Muscle of back (tissue), 11 donors: ENCODE data around the gene SPTLC2. TPM values are rescaled to one million over a fixed set of nuclear protein-coding genes. Genes with fewer than 3 reads are reported as not detected.
A peak's percentile ranks its signal among the peaks of the same experiment; 100 is the strongest.
"Not testable (repeated sequence)": the region's sequence is repeated elsewhere in the genome, so short reads cannot be mapped to it uniquely, and the experiment has no call there.

Experiments
- DNase-seq, 3 donors: peaks; one replicate each; pipeline versions ENCODE4 v3.0.0 to v3.0.0-alpha.2; 2013
- polyA plus RNA-seq, 10 donors: library from polyadenylated mRNA; unstranded; fragments of 120-200 nt; gene quantifications; one replicate each; pipeline ENCODE4 v1.2.1, GENCODE V29; 2013; ENCODE audit not compliant: insufficient read length in 10 of 10

The SPTLC2 gene
- polyA plus RNA-seq, 10 donors: 13.9 to 21.8 (median 19.5) TPM

DNA sequence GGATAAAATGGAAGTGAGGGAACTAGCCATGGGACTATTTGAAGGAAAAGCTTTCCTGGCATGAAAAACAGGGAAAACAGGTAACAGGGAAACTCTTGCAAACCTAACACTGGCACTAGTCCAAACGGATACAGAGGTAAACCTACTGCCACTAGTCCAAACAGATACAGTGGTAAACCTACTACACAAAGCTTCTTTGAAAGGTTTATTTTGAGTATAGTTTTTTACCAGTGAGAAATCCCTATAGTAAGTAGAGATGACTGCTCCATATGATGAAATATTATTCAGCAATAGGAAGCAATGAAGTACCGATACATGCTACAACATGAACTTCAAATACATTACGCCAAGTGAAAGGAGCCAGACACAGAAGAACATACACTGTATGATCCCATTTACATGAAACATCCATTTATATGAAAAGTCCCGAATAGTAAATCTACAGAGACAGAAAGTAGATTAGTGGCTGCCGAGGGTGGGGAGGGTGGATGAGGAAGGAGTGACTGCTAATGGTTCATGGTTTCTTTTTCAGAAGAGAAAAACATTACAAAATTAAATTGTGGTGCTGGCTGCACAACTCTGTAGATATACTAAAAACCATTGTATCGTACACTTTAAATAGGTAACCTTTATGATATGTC lies 25.5 kb downstream of the SPTLC2 start:
- DNase-seq: no peak

DNA sequence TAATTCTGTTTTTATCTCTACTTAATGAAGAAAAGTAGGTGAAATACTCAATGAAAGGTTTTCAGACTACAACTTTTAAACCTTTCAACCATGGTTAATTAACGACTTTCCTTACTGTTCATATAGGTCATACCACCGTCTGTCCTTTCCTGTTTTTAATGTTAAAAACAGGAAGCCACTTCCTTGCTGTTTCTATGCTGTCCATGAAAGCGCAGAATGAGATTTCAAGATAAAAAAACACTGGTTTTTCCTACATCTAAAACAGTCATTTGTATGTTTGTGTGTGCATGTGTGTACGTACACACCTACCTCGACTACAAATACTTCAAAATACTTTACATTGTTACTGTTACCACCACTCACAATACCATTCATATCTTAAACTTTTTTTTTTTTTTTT lies 27.3 kb downstream of the SPTLC2 start:
- DNase-seq: no peak

DNA sequence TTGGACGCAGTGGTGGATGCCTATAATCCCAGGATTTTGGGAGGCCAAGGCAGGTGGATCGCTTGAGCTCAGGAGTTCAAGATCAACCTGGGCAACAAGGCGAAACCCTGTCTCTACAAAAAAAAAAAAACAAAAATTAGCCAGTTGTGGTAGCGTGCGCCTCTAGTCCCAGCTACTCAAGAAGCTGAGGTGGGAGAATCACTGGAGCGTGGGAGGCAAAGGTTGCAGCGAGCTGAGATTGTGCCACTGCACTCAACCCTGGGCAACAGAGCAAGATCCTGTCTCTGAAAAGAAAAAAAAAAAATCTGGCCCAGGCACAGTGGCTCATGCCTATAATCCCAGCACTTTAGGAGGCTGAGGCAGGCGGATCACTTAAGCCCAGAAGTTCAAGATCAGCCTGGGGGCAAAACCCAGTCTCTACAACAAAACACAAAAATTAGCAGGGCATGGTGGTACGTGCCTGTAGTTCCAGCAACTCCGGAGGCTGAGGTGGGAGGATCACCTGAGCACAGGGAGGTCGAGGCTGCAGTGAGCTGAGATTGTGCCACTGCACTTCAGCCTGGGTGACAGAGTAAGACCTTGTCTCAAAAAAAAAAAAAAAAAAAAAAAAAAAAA lies 27.9 kb downstream of the SPTLC2 start:
- DNase-seq: not testable (repeated sequence)

DNA sequence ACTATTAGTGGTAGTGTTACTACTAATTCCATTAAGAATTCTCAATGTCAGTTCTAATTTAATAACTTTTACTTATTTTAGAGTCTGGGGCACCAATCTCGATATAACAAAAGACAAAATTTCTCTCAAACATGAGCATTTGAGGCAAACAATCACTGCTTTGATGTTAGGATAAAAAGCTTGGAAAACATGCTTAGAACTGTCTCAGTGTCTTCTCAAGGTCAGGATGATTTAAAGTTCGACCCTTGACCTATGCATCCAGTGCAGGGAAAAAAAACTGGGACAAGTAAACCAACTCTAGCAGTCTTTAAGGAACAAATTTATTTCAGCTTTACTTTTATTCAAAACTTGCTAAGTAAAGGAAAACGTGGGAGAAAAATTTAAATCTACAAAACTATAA lies 31.1 kb downstream of the SPTLC2 start:
- no peak for DNase-seq

DNA sequence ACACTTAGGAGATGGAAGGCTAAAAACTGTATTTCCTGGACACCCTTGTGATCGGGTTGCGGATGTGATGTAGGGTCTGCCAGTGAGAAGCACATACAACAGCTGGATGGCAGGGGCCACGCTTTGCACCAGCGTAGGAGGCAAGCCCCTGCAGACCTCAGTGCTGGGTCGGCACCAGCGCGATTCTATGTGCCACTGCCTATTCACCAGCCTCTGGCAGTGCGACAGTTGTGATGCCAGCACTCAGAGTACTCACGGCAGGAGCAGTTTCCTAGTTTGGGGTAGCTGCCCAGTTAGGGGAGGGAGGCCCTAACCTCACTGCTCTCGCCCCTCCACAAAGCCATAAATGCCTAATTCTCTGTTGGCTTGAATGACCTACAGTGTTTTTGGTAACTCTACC lies 31.6 kb downstream of the SPTLC2 start:
- DNase-seq: no peak

DNA sequence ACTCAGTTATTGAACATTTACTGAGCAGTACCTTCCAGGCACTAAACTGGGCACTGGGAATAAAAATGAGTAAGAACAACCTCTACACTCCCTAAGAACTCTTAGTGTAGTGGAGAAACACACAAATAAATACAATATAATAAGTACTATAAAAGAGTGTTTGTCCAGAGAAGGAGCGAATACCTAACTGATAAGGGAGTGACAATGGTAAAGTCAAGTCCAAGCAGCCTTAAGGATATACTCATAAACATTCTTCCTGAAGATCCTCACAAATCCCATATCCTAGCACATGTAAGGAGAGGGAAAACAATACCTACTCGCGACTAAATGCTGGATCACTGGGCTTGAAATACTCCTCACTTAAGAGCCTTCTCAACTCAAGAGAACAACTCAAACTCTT lies 32.8 kb downstream of the SPTLC2 start:
- DNase-seq: no peak

DNA sequence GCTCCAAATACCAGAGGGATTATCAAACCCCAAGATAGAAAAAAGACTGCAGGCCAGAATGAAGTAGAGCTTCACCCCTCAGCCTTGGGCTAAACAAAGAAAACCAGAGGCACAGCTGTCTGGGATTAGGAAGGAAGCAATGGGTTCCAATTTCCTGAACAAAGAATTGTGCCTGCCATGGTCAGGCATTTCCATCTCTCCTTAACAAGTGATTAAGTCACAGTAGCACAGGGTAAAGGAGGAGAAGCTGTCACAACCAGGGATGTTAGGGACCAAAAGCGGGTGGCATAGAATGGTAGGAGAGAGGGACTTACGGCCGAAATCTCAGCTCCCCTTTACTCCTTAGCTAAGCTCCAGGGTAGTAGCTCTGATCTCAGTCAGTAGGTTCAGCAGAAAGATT lies 33.9 kb downstream of the SPTLC2 start:
- DNase-seq: peak in 2 of 3 donors; percentile 16 to 41

DNA sequence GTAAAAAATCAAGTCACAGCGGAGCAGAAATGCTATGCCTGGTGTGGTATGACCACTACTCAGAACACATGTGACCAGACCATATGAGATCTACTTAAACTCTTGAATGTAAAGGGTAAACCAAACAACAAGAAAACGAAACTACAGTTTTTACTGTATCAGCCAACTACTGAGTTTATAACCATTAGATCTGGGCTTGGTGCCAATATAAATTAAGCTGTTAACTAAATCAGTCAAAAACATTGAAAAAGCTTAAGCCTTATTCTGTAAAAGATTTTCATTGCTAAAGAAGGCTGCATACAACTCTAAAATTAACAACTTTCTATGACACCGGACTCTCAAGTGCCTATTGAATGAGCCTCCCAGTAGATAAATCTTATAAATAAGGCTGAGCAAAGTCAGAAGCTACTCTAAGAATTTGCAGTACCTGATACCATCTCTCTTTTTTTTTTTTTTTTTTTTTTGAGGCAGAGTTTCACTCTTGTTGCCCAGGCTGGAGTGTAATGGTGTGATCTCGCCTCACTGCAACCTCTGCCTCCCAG lies 35.4 kb downstream of the SPTLC2 start:
- DNase-seq: peak; percentile 32 to 59 (median 54)

DNA sequence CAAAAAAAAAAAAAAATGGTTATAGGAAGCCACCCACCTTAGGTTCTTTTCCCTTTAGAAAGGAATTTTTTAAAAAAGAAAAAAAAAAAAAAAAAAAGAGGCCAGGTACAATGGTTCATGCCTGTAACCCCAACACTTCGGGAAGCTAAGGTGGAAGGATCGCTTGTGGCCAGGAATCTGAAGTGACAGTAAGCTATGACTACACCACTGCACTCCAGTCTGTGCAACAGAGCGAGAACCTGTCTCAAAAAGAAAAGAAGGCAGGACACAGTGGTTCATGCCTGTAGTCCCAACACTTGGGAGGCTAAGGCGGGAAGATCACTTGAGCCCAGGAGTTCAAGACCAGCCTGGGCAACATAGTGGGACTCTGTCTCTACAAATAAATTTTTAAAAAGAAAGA lies 36.0 kb downstream of the SPTLC2 start:
- DNase-seq: no peak

DNA sequence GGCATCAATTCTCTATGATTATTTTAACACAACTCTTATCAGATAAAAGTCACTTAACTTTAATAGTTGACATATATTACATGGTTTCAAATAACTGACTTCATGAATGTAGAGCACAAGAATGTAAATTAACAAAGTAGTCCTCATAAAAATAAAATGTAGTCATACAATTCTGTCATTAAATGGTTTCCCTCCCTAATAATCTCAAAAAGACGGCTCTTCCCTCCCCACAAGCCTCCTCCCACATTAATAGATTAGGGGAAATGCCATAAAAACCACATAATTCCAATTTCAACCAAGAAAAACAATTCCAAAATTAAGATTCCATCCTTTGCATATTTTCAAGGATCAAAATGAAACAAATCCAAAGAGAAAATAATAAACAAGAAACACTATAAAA lies 36.7 kb downstream of the SPTLC2 start:
- DNase-seq: no peak

DNA sequence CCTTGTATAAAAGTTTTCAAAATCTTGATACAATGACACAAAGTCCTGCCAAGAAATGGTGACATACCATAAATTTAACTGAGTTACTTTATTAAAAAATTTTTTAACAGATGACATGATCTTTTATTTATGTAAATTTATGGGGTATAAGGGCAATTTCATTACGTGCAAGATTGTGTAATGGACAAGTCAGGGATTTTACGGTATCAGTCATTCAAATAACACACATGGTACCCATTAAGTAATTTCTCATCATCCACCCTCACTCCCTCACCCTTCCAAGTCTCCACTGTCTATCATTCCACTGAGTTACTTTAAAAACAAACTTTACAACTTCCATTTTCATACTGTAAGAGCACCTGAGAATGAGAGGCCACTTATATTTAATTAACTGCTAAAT lies 37.4 kb downstream of the SPTLC2 start:
- peak in 1 of 3 donors; percentile 17 for DNase-seq

DNA sequence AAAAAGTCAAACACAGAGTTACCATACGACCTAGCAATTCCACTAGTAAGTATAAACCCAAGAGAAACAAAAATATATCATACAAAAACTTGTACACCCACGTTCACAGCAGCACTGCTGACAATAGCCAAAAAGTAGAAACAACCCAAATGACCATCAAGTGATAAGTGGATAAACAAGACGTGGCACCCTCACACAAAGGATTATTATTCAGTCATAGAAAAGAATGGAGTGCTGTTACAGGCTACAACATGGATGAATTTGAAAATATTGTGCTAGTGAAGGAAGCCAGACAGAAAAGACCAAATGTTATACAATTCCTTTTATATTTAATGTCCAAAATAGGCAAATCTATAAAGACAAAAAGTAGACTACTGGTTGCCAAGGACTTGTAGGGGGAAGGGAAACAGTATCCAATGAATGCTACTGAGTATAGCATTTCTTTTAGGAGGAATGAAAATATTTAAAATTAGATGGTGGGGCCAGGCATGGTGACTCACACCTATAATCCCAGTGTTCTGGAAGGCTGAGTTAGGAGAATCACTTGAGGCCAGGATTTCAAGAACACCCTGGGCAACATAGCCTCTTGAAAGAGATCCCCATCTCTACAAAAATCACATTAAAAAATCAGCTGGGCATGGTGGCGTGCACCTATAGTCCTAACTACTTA lies 41.9 kb downstream of the SPTLC2 start:
- no peak for DNase-seq

DNA sequence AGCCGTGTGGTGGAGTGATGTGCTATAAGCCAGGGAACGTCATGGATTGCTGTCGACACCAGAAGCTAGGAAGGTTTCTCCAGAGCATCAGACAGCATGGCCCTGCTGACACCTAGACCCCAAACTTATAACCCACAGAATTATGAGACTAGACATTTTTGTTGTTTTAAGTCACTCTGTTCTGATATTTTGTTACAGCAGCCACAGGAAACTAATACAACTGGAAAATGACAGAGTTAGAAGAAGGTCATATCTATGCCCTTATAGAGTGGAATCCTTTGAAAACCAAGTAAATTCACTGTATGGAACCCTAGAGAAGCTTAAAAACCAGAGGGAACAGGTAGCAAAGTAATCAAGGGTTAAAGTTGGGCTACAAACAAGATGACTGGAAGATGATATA lies 42.5 kb downstream of the SPTLC2 start:
- DNase-seq: no peak

DNA sequence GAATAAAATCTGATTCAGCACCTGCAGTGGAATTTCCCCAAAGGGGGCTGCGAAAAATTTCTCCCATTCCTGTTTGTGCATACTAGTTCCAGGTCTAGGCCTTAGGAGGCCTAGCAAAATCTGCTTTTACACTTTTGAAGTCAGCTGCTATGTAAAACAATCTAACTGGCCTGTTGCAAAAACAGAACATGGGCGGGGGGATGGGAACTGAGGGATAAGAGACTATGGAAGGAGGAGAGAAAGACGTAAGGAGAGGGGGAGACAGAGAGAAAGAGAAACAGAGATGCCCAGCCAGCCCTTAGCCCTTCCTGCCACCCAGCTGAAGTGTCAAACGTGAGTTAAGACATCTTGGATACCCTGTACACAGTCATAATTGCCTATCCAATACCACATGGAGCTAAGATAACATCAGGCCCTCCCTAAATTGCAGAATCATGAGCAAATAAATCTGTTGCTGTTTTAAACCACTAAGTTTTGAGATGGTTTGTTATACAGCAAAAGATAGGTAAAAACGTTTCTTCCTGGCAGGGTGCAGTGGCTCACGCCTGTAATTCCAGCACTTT lies 45.6 kb downstream of the SPTLC2 start:
- DNase-seq: no peak

DNA sequence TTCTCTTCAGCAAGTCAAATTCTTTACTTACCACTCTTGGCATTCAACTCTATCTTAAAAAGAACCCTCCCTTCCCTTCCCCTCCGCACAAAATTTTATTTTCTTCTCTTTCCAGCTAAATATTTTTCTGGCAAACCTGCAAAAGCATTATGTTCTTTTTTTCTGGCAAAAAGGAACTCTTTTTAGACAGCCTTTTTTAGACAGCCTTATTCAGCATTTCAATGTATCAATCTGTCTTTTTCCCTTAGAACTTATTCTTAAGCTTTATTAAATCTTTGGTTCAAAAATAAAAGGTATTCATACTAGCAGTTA lies 50.5 kb downstream of the SPTLC2 start:
- DNase-seq: no peak

DNA sequence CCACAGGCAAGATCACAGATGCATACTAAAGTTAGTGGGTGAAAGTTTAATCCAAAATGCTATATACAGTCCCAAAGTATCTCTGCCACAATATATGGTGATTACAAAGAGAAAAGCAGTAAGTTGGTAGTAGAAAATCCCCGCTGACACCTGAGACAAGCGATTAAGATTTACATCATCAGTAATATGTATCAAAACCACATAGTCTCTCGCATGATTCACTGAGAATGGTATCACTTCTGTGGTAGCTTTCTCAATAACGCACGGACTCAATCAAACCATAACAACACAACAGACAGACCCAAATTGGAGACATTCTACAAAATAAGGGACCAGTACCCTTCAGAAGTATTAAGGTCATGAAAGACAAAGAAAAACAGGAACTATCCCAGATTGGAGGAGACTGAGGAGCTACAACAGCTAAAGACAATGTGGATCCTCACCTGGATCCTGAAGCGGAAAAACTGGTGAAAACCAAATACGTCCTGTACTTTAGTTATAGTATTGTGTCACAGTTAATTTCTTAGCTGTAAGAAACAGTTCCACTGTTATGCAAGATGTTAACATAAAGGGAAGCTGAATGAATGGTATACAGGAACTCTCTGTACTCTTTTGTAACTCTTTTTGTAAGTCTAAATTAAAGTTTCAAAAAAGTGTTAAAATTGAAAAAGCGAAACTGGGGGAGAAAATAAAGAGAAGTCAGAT lies 51.0 kb downstream of the SPTLC2 start:
- DNase-seq: peak in 1 of 3 donors; percentile 18

DNA sequence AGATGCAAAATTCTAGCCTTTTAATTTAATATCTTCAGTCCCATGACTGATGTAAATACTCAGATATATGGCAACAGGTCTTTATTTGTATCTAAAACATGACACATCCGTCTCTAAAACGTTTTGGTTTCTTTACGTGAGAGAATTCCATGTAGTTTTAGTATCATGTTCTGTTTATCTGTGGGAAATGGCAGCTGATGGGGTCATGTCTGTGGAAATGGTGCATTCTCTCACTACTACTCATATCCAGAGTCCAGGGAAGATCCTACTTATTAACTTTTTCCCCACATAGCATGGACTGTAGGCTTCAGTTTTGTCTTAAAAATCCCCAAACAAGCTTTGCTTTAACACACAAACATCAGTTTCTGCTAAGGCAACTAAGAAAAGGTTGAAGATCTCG lies 53.8 kb downstream of the SPTLC2 start:
- DNase-seq: no peak

DNA sequence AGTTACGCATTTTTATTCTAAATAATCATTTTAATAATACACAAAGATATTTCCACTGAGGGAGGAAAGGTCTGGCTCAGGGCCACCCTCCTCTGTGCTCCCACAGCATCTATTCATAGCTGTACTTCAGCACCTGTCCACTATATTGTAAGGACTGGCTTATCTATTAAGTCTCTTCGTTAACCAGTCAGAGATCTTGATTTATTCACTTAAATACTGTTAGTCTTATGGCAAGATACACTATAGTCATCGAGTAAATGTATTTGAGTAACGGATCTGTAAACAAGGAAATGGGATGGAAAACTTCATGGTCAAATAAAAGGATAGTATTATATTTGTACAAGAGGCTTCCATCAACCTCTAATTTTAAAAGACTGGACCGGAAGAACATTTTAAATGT lies 54.6 kb downstream of the SPTLC2 start:
- DNase-seq: no peak

DNA sequence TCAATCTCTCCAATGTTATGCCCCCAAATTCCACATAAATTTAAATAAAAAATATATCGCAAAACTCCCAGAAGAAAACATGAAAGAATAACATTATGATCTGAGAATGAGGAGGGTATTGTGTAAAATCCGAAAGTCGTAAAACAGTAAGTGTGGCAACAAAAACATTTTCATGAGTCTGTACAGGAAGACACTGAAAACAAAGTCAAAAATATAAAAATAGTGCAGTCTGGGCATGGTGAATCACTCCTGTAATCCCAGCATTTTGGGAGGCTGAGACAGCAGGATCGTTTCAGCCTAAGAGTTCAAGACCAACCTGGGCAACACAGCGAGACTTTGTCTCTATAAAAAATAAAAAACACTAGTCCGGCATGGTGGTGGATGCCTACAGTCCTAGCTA lies 57.1 kb downstream of the SPTLC2 start:
- no peak for DNase-seq

DNA sequence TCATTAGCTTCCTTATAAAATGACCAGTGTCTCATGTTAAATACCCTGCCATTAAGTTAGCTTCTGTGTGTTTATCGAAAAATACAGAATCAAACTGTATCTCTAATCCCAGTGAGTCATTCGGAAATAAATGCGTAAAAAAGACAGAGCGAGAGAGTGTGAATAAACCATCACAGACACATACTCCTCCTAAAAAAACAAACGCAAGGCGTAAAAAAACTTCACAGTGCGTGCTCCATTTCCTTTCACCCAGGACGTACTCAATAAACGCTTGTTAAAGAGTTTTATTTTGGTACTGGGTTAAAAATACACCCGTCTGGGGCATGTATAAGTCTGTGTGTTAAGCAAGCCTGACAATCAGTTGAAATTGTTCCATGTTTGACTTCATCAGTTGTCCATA lies 59.0 kb downstream of the SPTLC2 start:
- DNase-seq: no peak

DNA sequence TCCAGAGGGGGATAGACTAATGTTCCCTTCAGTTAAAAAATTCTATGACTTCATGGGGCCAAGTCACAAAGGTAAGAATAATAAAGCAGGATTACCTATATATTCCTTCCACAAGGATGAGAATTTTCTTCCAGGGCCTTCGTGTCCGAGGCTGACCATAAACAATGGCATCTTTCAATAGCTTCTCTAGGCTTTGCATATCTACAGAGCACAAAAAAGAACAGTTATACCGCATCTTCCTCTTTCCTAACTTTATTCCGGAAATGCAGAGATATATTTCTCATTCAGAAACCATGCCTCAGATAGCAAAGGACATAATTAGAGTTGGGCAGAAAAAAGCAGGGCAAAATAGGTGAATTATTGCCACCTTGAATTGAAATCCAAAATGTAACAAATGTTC lies 59.5 kb downstream of the SPTLC2 start:
- no peak for DNase-seq

DNA sequence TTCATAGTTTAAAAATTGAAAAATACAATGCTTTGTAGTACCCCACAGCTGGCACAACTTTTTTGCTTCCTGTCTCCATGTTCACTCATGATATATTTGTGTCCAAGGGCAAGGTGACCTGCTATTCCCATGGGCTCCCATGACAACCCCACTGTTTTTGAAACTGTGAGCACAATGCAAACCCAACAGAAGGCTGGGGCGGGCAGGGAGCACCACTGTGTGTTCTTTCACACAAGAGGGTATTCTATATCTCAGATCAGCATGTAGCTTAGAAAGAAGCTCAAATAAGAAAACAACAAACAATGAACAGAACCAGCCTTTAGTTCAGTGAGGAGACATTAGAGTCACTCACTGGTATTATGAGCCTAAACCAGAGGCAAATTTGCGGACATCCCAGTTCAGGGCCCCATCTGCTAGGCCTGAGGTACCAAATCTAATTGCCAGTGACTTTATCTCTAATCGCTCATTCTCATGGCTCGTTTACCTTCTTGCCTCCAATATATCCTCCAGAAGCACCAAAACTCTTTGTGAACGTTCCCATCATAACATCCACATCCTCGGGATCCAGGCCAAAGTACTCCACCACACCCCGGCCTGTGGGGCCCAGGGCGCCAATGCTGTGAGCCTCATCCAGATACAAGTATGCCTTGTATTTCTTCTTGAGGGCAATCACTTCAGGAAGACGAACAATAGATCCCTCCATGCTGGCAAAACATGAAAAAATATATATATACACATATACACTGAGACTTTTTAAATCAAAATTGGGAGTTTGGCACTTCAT lies 61.4 kb downstream of the SPTLC2 start:
- DNase-seq: no peak
